ENCODE measurements around the gene COL18A1. TPM values are rescaled to one million over a fixed set of nuclear protein-coding genes. Genes with fewer than 3 reads are reported as not detected.

The COL18A1 gene
- polyA plus RNA-seq, 2 of the 4 experiments (the other 2 are of a cell fraction) = 17.3 to 88.4 TPM

DNA sequence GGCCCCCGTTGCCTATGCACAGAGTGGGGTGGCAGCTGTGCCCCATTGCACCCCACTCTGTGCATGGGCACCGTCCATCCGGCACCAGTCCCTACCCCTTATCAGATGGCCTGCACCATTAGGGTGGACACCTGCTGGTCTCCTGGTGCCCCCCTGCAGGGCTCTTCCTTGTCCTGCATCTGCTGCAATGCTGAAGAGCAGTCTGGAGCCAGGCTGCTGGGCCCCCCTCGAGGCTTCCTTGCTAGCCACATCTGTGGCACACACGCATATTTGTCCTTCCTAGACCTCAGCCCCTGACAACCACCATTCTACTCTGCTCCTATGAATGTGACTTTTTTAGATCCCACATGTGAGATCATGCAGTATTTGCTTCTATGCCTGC lies 56.4 kb downstream of the COL18A1 start:
- TF ChIP-seq, protein P1, sequence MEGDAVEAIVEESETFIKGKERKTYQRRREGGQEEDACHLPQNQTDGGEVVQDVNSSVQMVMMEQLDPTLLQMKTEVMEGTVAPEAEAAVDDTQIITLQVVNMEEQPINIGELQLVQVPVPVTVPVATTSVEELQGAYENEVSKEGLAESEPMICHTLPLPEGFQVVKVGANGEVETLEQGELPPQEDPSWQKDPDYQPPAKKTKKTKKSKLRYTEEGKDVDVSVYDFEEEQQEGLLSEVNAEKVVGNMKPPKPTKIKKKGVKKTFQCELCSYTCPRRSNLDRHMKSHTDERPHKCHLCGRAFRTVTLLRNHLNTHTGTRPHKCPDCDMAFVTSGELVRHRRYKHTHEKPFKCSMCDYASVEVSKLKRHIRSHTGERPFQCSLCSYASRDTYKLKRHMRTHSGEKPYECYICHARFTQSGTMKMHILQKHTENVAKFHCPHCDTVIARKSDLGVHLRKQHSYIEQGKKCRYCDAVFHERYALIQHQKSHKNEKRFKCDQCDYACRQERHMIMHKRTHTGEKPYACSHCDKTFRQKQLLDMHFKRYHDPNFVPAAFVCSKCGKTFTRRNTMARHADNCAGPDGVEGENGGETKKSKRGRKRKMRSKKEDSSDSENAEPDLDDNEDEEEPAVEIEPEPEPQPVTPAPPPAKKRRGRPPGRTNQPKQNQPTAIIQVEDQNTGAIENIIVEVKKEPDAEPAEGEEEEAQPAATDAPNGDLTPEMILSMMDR (IDR thresholded peaks at IDR 0.05) = no peak
- TF ChIP-seq FOSL2 (IDR thresholded peaks at IDR 0.05) (no peak), FOSL2 (CRISPR knock-in tag; IDR thresholded peaks at IDR 0.05) (no peak), HDAC2 (IDR thresholded peaks at IDR 0.05) (no peak), GATA3 (IDR thresholded peaks at IDR 0.05; ENCODE audit: borderline replicate concordance) (no peak), TP53 (CRISPR knock-in tag; IDR thresholded peaks at IDR 0.05) (no peak), HOXB13 (CRISPR knock-in tag; IDR thresholded peaks at IDR 0.05; ENCODE audit: low read depth) (no peak), ZSCAN20 (CRISPR knock-in tag; IDR thresholded peaks at IDR 0.05) (no peak), HOXA7 (CRISPR knock-in tag; IDR thresholded peaks at IDR 0.05) (no peak), RFX5 (IDR thresholded peaks at IDR 0.05) (no peak), KDM1A (IDR thresholded peaks at IDR 0.05; ENCODE audit: low read depth) (no peak), HEYL (CRISPR knock-in tag; IDR thresholded peaks at IDR 0.05) (no peak), RAD21 (conservative IDR thresholded peaks at IDR 0.05 in 1 of 2, IDR thresholded peaks at IDR 0.05 in 1 of 2) (no peak), ZNF302 (CRISPR knock-in tag; IDR thresholded peaks at IDR 0.05) (no peak)
- TF ChIP-seq, protein P2, sequence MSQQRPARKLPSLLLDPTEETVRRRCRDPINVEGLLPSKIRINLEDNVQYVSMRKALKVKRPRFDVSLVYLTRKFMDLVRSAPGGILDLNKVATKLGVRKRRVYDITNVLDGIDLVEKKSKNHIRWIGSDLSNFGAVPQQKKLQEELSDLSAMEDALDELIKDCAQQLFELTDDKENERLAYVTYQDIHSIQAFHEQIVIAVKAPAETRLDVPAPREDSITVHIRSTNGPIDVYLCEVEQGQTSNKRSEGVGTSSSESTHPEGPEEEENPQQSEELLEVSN (IDR thresholded peaks at IDR 0.05; ENCODE audit: borderline replicate concordance, low read depth) = no peak
- H3K4me1 ChIP-seq = peaks cover 15% of the 10 kb centered on the region
- POLR2A ChIA-PET = no interaction called here
- H3K9me3 ChIP-seq = peaks cover 7% of the 10 kb centered on the region; the same call in 2 of the 3 replicates
- H3K4me3 ChIP-seq = no peak overlapping the region
- DNase-seq (ENCODE audit: low read depth in 1 of 2, low spot score in 1 of 2) (no peak), FAIRE-seq (no peak), ATAC-seq (no peak)
- CTCF ChIA-PET = interaction anchor here (0.7 to 1.4 kb wide), 4 partner anchors 8 to 322 kb away, joined by 3 to 4 read pairs (median 3); no protein-coding TSS in a partner anchor
- H3K27ac ChIP-seq = peak overlapping the region in 1 of 2 experiments; percentile 76; a peak in 4 of 6 replicates
- H3K4me2 ChIP-seq = no peak overlapping the region
- 100% methylated on average over 5 of the region's 5 CpGs for WGBS (ENCODE audit: missing lambda C conversion rate)

DNA sequence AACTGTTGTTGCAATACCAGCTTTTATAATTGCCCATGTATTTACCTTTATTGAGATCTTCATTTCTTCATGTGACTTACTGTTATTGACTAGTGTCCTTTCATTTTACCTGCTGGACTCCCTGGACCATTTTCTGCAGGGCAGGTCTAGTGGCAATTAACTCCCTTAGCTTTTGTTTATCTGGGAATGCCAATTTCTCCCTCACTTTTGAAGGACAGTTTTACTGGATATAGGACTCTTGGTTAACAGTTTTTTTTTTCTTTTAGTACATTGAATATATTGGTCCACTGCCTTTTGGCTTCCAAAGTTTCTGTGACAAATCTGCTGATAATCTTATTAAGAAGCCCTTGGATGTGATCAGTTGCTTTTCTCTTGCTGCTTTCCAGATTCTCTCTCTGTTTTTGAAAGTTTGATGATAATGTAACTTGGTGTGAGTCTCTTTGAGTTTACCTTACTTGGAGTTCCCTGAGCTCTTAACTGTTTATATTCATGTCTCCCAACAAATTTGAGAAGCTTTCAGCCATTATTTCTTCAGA lies 56.9 kb downstream of the COL18A1 start:
- POLR2A ChIA-PET = no interaction called here
- TF ChIP-seq, protein P3, sequence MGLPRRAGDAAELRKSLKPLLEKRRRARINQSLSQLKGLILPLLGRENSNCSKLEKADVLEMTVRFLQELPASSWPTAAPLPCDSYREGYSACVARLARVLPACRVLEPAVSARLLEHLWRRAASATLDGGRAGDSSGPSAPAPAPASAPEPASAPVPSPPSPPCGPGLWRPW (IDR thresholded peaks at IDR 0.05) = no peak
- TF ChIP-seq EHMT2 (IDR thresholded peaks at IDR 0.05; ENCODE audit: low read depth) (no peak), JUN (IDR thresholded peaks at IDR 0.05) (no peak), KDM5A (IDR thresholded peaks at IDR 0.05) (no peak), NR3C1 (IDR thresholded peaks at IDR 0.05) (no peak), POLR2A (IDR thresholded peaks at IDR 0.05; ENCODE audit: low read length) (no peak), HDAC2 (IDR thresholded peaks at IDR 0.05) (no peak), SREBF2 (IDR thresholded peaks at IDR 0.05) (no peak), EHF (CRISPR knock-in tag; IDR thresholded peaks at IDR 0.05) (no peak), EP300 (IDR thresholded peaks at IDR 0.05) (no peak), FOSB (CRISPR knock-in tag; IDR thresholded peaks at IDR 0.05) (no peak), ZC3H11A (IDR thresholded peaks at IDR 0.05) (no peak), CEBPB (IDR thresholded peaks at IDR 0.05) (no peak), GATA3 (IDR thresholded peaks at IDR 0.05; ENCODE audit: borderline replicate concordance) (no peak)
- TF ChIP-seq, protein P4, sequence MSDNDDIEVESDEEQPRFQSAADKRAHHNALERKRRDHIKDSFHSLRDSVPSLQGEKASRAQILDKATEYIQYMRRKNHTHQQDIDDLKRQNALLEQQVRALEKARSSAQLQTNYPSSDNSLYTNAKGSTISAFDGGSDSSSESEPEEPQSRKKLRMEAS (IDR thresholded peaks at IDR 0.05) = no peak
- TF ChIP-seq, protein P2 (IDR thresholded peaks at IDR 0.05; ENCODE audit: borderline replicate concordance, low read depth) = no peak
- TF ChIP-seq, protein P5, sequence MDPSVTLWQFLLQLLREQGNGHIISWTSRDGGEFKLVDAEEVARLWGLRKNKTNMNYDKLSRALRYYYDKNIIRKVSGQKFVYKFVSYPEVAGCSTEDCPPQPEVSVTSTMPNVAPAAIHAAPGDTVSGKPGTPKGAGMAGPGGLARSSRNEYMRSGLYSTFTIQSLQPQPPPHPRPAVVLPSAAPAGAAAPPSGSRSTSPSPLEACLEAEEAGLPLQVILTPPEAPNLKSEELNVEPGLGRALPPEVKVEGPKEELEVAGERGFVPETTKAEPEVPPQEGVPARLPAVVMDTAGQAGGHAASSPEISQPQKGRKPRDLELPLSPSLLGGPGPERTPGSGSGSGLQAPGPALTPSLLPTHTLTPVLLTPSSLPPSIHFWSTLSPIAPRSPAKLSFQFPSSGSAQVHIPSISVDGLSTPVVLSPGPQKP (IDR thresholded peaks at IDR 0.05; ENCODE audit: low read depth, low read length) = no peak
- Histone ChIP-seq H3K4me1 (peaks cover 19% of the 10 kb centered on the region), H3K9me3 (peaks cover 7% of the 10 kb centered on the region; the same call in 2 of the 3 replicates), H3K4me2 (no peak overlapping the region), H3K4me3 (no peak overlapping the region), H3K27ac (no peak overlapping the region)
- no peak for DNase-seq (ENCODE audit: low read depth in 1 of 2, low spot score in 1 of 2)
- no peak for ATAC-seq
- no peak for FAIRE-seq
- CTCF ChIA-PET = interaction anchor here (0.7 to 1.9 kb wide), 4 partner anchors 22 to 322 kb away, joined by 3 to 7 read pairs (median 4); no protein-coding TSS in a partner anchor

All from A549 (cell line).